ENCODE results near the gene ZNF493.

The ZNF493 gene

DNA sequence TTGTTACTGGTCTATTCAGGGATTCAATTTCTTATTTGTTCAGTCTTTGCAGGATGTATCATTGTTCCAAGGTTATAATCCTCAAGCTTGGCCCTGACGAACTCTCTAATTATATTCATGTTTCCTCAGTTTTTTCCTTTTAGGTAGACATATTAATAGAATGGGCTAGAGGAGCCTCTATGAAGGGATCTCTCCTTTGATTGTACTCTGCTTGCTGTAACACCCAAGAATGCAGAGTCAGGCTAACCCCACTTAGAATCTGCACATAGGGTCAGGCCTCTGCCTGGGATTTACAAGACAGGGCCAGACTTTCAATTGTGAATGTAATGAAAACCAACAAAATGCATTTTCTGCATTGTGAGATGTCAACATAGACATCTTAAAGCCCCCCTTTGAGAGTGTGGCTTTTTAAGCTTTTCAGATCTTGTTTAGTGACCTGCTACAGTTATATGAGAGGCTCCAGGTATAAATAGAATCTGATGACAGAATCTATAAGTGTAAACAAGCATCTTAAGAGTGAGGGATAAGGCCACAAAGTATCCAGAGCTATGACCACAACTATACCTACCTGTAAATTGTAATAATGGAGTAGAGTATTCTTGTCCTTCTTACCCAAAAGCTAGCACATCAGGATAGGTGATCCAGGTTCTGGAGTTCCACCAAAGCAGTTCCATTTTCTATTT lies 5.5 kb downstream of the ZNF493 start:
- no peak overlapping the region for H3K27ac ChIP-seq
- TF ChIP-seq, protein P1, sequence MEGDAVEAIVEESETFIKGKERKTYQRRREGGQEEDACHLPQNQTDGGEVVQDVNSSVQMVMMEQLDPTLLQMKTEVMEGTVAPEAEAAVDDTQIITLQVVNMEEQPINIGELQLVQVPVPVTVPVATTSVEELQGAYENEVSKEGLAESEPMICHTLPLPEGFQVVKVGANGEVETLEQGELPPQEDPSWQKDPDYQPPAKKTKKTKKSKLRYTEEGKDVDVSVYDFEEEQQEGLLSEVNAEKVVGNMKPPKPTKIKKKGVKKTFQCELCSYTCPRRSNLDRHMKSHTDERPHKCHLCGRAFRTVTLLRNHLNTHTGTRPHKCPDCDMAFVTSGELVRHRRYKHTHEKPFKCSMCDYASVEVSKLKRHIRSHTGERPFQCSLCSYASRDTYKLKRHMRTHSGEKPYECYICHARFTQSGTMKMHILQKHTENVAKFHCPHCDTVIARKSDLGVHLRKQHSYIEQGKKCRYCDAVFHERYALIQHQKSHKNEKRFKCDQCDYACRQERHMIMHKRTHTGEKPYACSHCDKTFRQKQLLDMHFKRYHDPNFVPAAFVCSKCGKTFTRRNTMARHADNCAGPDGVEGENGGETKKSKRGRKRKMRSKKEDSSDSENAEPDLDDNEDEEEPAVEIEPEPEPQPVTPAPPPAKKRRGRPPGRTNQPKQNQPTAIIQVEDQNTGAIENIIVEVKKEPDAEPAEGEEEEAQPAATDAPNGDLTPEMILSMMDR (conservative IDR thresholded peaks at IDR 0.05), result no peak
- TF ChIP-seq ZFX (IDR thresholded peaks at IDR 0.05), result no peak

DNA sequence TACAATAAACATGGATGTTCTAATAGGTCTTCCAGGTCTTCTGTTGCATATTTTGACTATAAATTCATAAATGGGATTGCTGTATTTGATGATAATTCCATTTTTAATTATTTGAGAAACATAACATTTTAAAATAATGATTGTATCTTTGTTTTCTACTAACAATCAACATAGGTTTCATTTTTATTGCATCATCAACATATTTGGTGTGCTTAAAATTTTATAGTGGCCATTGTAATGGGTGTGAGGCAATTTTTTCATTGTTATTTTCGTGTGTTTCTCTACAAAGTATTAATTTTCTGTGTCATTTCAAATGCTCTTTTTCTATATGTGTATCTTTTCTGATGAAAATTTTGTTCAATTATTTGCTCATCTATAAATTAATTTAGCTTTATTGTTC lies 13.2 kb downstream of the ZNF493 start:
- no peak for TF ChIP-seq ZFX (IDR thresholded peaks at IDR 0.05)
- TF ChIP-seq, protein P1 (conservative IDR thresholded peaks at IDR 0.05), result no peak
- H3K27ac ChIP-seq, result no peak overlapping the region

DNA sequence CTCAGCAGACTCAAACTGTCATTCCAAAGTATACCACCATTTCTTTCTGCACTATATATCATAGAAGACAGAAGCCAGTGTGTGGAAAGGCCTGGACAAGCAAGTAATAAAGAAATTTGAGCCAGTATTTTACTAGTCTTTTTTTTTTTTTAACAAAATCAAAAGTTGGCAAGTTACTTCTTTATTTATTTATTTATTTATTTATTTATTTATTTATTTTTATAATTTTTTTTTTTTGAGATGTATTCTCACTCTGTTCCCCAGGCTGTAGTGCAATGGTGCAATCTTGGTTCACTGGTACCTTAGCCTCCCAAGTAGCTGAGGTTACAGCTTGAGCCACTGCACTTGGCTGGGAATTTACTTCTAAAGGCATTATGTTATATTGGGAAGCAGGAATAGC lies 25.3 kb downstream of the ZNF493 start:
- TF ChIP-seq, protein P1 (conservative IDR thresholded peaks at IDR 0.05), result no peak
- no peak for TF ChIP-seq ZFX (IDR thresholded peaks at IDR 0.05)
- no peak overlapping the region for H3K27ac ChIP-seq

DNA sequence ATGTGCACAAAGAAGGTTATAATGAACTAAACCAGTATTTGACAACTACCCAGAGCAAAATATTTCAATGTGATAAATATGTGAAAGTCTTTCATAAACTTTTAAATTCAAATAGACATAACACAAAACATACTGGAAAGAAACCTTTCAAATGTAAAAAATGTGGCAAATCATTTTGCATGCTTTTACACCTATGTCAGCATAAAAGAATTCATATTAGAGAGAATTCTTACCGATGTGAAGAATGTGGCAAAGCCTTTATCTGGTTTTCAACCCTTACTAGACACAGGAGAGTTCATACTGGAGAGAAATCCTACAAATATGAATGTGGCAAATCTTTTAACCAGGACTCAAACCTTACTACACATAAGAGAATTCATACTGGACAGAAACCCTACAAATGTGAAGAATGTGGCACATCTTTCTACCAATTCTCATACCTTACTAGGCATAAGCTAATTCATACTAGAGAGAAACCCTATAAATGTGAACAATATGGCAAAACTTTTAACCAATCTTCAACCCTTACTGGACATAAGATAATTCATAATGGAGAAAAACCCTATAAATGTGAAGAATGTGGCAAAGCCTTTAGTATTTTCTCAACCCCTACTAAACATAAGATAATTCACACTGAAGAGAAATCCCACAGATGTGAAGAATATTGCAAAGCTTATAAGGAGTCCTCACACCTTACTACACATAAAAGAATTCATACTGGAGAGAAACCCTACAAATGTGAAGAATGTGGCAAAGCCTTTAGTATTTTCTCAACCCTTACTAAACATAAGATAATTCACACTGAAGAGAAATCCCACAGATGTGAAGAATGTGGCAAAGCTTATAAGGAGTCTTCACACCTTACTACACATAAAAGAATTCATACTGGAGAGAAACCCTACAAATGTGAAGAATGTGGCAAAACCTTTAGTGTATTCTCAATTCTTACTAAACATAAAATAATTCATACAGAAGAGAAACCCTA lies 26.4 kb downstream of the ZNF493 start:
- TF ChIP-seq, protein P1 (conservative IDR thresholded peaks at IDR 0.05), result no peak
- no peak for TF ChIP-seq ZFX (IDR thresholded peaks at IDR 0.05)
- no peak overlapping the region for H3K27ac ChIP-seq

DNA sequence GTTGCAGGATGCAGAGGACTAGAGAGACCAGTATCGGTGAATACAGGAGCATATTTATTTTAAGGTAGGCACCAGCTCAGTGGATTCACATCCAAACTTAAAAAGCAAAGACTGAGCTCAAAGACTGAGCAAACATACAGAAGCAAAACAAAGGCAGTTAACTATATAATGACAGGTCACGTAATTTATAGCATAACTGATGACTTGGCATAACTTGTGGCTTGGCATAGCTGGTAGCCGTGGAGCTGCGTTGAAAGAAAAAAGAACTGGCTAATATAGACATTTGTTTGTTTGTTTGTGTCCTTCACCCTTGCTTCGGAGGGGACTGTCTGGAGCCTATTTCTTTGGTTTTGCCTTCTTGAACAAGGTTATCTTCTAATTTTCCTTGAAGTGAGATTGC lies 33.7 kb downstream of the ZNF493 start:
- no peak for TF ChIP-seq ZFX (IDR thresholded peaks at IDR 0.05)
- TF ChIP-seq, protein P1 (conservative IDR thresholded peaks at IDR 0.05), result no peak
- H3K27ac ChIP-seq, result no peak overlapping the region

DNA sequence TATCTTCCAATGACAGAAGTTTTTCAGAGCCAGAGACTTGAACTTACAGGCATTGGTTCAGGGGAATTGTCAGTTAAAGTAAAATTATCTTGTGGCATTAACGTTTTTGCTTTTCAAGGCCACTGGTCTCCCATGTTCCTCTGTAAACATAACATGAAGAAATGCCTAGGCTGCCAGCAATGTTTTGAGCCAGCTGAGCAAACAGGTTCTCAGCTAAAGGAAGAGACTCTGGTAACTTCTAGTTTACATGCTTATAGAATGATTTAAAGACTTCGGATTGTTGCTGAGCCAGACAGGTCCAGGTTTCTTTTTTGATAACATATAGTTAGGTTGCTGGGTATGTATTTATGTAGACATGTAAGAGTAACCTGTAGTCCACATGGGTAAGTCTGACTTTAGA lies 35.7 kb downstream of the ZNF493 start:
- no peak for TF ChIP-seq ZFX (IDR thresholded peaks at IDR 0.05)
- TF ChIP-seq, protein P1 (conservative IDR thresholded peaks at IDR 0.05), result no peak
- no peak overlapping the region for H3K27ac ChIP-seq

DNA sequence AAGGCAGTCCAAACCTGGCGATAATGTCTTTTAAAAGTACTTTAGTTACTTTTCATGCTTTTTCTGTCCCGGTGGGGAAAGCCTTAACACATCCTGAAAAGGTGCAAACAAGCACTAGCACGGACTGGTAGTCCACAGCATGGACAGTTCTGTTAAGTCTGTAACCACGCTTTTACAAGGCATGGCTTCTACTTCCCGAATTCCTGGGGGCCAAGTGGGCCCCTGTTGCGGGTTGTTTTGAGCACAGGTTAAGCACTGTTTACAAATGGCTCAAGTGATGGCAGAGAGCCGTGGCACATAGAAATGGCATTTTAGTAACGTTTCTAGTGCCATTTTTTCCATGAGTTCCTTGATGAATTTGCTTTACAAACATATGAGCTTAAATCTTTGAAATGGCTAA lies 37.6 kb downstream of the ZNF493 start:
- H3K27ac ChIP-seq, result peak overlapping the region; percentile 23; the same call in 1 of the 2 replicates
- TF ChIP-seq, protein P1 (conservative IDR thresholded peaks at IDR 0.05), result no peak
- TF ChIP-seq ZFX (IDR thresholded peaks at IDR 0.05), result no peak

All from C4-2B (cell line).